ENCODE results near the gene GSKIP. TPM values are rescaled to one million over a fixed set of nuclear protein-coding genes. Genes with fewer than 3 reads are reported as not detected.
A peak's percentile ranks its signal among the peaks of the same experiment; 100 is the strongest.

The GSKIP gene
- total RNA-seq, 1 experiment from 2014 or later: 41.5 TPM

- Histone ChIP-seq H3K36me3 (no peaks in the 10 kb centered on the region), H3K27me3 (replicated peaks) (no peaks in the 10 kb centered on the region), H3K4me1 (replicated peaks) (peaks cover 12% of the 10 kb centered on the region), H3K9me3 (replicated peaks) (no peaks in the 10 kb centered on the region), H3K4me3 (peak overlapping the region; percentile 51), H3K27ac (no peak overlapping the region; the same call in 1 of the 2 replicates)
- DNase-seq (ENCODE audit: low read depth in 1 of 2, low spot score in 2 of 2): peak; percentile 72 to 97
Measured at GRCh38 chr14:96391293-96392118, 28.2 kb downstream of the GSKIP start.

DNA sequence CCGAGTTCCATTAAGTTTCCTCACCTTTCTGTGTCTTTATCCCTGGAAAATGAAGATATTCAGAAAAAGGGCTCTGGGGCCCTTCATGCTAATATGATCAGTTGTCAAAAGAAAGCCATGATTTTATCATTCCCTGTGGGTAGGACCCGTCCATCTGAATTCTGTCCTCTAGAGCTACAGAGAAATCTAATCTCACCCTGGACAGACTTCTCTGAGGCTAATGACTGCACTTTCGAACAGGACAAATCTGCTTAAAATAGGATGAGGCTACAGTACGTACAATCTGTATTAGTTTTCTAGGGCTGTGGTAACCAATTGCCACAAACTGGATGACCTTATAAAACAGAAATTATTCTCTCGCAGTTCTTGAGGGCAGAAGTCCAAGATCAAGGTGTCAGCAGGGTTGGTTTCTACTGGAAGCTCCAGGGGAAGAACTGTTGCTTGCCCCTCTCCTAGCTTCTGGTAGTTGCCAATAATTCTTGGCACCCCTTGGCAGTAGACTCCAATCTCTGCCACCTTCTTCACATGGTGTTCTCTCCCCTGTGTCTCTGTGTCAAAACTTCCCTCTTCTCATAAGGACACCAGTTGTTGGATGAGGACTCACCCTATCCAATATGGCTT, 29.9 kb downstream of the GSKIP start:
- peaks cover 12% of the 10 kb centered on the region for H3K4me1 ChIP-seq (replicated peaks)

GRCh38 chr14:96394047-96394815, 30.9 kb downstream of the GSKIP start:
- Histone ChIP-seq H3K27me3 (replicated peaks) (peaks cover 4% of the 10 kb centered on the region; the same call in 1 of the 2 replicates), H3K9me3 (replicated peaks) (no peaks in the 10 kb centered on the region), H3K4me3 (no peak overlapping the region), H3K27ac (no peak overlapping the region), H3K4me1 (replicated peaks) (peaks cover 12% of the 10 kb centered on the region), H3K36me3 (no peaks in the 10 kb centered on the region)
- DNase-seq (ENCODE audit: low read depth in 1 of 2, low spot score in 2 of 2): peak in 1 of 2 experiments; percentile 2

More for the DNA sequence above, 29.9 kb downstream of the GSKIP start:
- H3K36me3 ChIP-seq: no peaks in the 10 kb centered on the region
- H3K27ac ChIP-seq: no peak overlapping the region
- H3K4me3 ChIP-seq: no peak overlapping the region
- H3K27me3 ChIP-seq (replicated peaks): peaks cover 4% of the 10 kb centered on the region; the same call in 1 of the 2 replicates
- no peaks in the 10 kb centered on the region for H3K9me3 ChIP-seq (replicated peaks)
- no peak for DNase-seq (ENCODE audit: low read depth in 1 of 2, low spot score in 2 of 2)

- H3K4me3 ChIP-seq: no peak overlapping the region
- peaks cover 4% of the 10 kb centered on the region; the same call in 1 of the 2 replicates for H3K27me3 ChIP-seq (replicated peaks)
- no peaks in the 10 kb centered on the region for H3K36me3 ChIP-seq
- H3K4me1 ChIP-seq (replicated peaks): no peaks in the 10 kb centered on the region
- no peak overlapping the region for H3K27ac ChIP-seq
- peak in 1 of 2 experiments; percentile 8 for DNase-seq (ENCODE audit: low read depth in 1 of 2, low spot score in 2 of 2)
- no peaks in the 10 kb centered on the region for H3K9me3 ChIP-seq (replicated peaks)
Measured at GRCh38 chr14:96398432-96398831, 35.1 kb downstream of the GSKIP start.

- H3K36me3 ChIP-seq: no peaks in the 10 kb centered on the region
- no peak overlapping the region for H3K4me3 ChIP-seq
- peaks cover 4% of the 10 kb centered on the region; the same call in 1 of the 2 replicates for H3K27me3 ChIP-seq (replicated peaks)
- no peaks in the 10 kb centered on the region for H3K9me3 ChIP-seq (replicated peaks)
- H3K4me1 ChIP-seq (replicated peaks): no peaks in the 10 kb centered on the region
- no peak overlapping the region for H3K27ac ChIP-seq
- DNase-seq (ENCODE audit: low read depth in 1 of 2, low spot score in 2 of 2): peak in 1 of 2 experiments; percentile 8
Measured at GRCh38 chr14:96398921-96399320, 35.6 kb downstream of the GSKIP start.

- Histone ChIP-seq H3K27me3 (replicated peaks) (peaks cover 4% of the 10 kb centered on the region; the same call in 1 of the 2 replicates), H3K27ac (no peak overlapping the region), H3K9me3 (replicated peaks) (no peaks in the 10 kb centered on the region), H3K36me3 (no peaks in the 10 kb centered on the region), H3K4me1 (replicated peaks) (no peaks in the 10 kb centered on the region), H3K4me3 (no peak overlapping the region)
- DNase-seq (ENCODE audit: low read depth in 1 of 2, low spot score in 2 of 2): peak in 1 of 2 experiments; percentile 25
Measured at GRCh38 chr14:96399405-96399804, 36.1 kb downstream of the GSKIP start.

DNA sequence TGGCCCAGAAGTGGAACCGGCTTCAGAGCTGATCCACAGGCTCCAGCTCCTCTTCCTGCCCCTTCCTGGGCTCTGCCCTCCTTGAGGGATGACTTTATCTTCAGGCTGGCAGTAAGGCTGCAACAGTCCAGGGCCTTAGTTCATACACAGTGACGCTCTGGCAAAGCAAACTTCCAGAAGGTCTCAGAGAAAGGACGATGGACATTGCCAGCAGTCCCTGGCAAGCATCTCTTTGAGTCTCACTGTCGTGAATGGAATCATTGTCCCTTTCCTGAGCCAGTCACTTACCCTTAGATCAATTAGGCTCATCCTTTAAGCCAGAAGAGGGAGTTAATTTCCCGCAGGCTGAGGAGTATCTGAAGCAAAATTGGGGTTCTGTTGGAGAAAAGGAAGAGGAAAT, 37.2 kb downstream of the GSKIP start:
- Histone ChIP-seq H3K4me3 (no peak overlapping the region), H3K9me3 (replicated peaks) (no peaks in the 10 kb centered on the region), H3K27ac (no peak overlapping the region), H3K4me1 (replicated peaks) (no peaks in the 10 kb centered on the region), H3K27me3 (replicated peaks) (peaks cover 4% of the 10 kb centered on the region; the same call in 1 of the 2 replicates), H3K36me3 (no peaks in the 10 kb centered on the region)
- peak in 1 of 2 experiments; percentile 13 for DNase-seq (ENCODE audit: low read depth in 1 of 2, low spot score in 2 of 2)

DNA sequence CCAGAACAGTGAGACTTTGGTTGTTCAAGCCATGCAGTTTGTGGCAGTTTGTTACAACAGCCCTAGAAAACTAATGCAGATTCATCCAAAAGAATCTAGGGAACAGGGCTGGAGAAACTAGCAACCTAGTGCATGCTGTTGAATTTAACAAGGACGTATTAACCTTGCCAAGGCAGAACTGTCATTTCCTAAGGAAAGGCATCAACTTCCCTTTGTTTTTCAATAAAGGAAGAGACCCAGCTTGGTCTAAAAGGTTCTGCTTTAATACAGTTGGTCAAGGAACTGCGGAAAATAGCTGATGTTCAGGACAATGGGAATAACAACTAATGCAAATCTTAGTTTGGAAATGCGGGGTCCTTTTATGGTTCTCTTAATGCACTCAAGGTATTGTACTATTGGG, 40.1 kb downstream of the GSKIP start:
- Histone ChIP-seq H3K27ac (no peak overlapping the region), H3K4me3 (no peak overlapping the region), H3K27me3 (replicated peaks) (no peaks in the 10 kb centered on the region), H3K36me3 (no peaks in the 10 kb centered on the region), H3K4me1 (replicated peaks) (no peaks in the 10 kb centered on the region), H3K9me3 (replicated peaks) (no peaks in the 10 kb centered on the region)
- no peak for DNase-seq (ENCODE audit: low read depth in 1 of 2, low spot score in 2 of 2)

DNA sequence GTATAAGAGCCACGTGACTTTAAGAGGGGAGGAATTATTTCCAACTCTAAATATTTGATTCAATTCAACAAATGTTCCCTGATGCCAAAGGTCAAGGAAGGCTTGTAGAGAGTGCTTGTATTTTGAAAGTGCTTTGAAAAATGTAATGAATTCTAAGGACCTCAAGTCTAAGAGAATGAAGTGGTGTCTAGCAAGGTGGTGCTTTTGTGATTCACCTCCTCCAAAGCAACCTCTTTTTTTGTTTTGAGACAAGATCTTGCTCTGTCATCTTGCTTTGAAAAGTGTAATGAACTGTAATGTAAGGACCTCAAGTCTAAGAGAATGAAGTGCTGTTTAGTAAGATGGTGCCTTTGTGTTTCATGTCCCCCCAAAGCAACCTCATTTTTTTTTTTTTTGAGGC, 42.4 kb downstream of the GSKIP start:
- Histone ChIP-seq H3K27me3 (replicated peaks) (no peaks in the 10 kb centered on the region), H3K4me1 (replicated peaks) (0 out of 2 replicates have a peak, but pooled peaks cover 8% of the 10 kb centered on the region), H3K9me3 (replicated peaks) (no peaks in the 10 kb centered on the region), H3K27ac (no peak overlapping the region), H3K4me3 (no peak overlapping the region), H3K36me3 (no peaks in the 10 kb centered on the region)
- DNase-seq (ENCODE audit: low read depth in 1 of 2, low spot score in 2 of 2): no peak

DNA sequence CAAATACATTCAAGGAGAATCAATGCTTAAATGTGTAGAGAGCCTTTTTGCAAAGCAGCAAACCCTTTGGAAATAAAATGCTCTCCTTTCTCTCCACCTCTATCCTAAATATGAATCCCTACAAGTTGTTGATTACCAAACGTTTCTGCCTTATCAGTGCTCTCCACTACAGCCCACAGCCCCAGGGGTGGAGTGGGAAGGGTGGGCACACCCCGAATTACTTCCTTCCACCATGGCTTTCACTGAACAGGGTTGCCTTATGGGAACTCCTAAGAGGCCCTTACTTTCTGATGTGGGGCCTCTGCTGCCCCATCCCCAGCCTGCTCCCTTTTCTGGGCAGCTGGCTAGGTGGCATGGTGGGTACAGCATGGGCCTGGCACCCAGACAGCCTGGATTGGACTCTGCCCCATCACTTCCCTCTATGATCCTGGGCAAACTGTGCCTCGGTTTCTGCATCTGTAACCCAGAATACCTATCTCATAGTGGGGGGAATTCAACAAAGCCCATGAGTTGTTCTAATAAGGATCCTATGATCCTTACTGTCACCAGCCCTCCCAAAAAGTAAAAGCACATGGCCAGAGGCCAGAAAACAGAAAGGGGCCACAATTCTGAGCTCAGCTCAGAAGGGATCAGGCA, 44.7 kb downstream of the GSKIP start:
- H3K4me3 ChIP-seq: no peak overlapping the region
- no peaks in the 10 kb centered on the region for H3K36me3 ChIP-seq
- no peaks in the 10 kb centered on the region for H3K9me3 ChIP-seq (replicated peaks)
- no peak overlapping the region for H3K27ac ChIP-seq
- no peak for DNase-seq (ENCODE audit: low read depth in 1 of 2, low spot score in 2 of 2)
- 0 out of 2 replicates have a peak, but pooled peaks cover 8% of the 10 kb centered on the region for H3K4me1 ChIP-seq (replicated peaks)
- H3K27me3 ChIP-seq (replicated peaks): no peaks in the 10 kb centered on the region

GRCh38 chr14:96408608-96409007, 45.3 kb downstream of the GSKIP start:
- Histone ChIP-seq H3K27ac (no peak overlapping the region), H3K27me3 (replicated peaks) (no peaks in the 10 kb centered on the region), H3K9me3 (replicated peaks) (no peaks in the 10 kb centered on the region), H3K4me1 (replicated peaks) (0 out of 2 replicates have a peak, but pooled peaks cover 8% of the 10 kb centered on the region), H3K4me3 (no peak overlapping the region), H3K36me3 (no peaks in the 10 kb centered on the region)
- DNase-seq (ENCODE audit: low read depth in 1 of 2, low spot score in 2 of 2): no peak

- no peak overlapping the region for H3K27ac ChIP-seq
- no peaks in the 10 kb centered on the region for H3K36me3 ChIP-seq
- no peaks in the 10 kb centered on the region for H3K9me3 ChIP-seq (replicated peaks)
- no peak overlapping the region for H3K4me3 ChIP-seq
- 0 out of 2 replicates have a peak, but pooled peaks cover 8% of the 10 kb centered on the region for H3K4me1 ChIP-seq (replicated peaks)
- H3K27me3 ChIP-seq (replicated peaks): no peaks in the 10 kb centered on the region
- DNase-seq (ENCODE audit: low read depth in 1 of 2, low spot score in 2 of 2): peak in 1 of 2 experiments; percentile 9
Measured at GRCh38 chr14:96409701-96410100, 46.4 kb downstream of the GSKIP start.

GRCh38 chr14:96410119-96410518, 46.8 kb downstream of the GSKIP start:
- Histone ChIP-seq H3K4me1 (replicated peaks) (0 out of 2 replicates have a peak, but pooled peaks cover 8% of the 10 kb centered on the region), H3K9me3 (replicated peaks) (no peaks in the 10 kb centered on the region), H3K27me3 (replicated peaks) (no peaks in the 10 kb centered on the region), H3K4me3 (no peak overlapping the region), H3K27ac (no peak overlapping the region), H3K36me3 (no peaks in the 10 kb centered on the region)
- no peak for DNase-seq (ENCODE audit: low read depth in 1 of 2, low spot score in 2 of 2)
